Measurements from ENCODE around the gene OTULIN.

DNA sequence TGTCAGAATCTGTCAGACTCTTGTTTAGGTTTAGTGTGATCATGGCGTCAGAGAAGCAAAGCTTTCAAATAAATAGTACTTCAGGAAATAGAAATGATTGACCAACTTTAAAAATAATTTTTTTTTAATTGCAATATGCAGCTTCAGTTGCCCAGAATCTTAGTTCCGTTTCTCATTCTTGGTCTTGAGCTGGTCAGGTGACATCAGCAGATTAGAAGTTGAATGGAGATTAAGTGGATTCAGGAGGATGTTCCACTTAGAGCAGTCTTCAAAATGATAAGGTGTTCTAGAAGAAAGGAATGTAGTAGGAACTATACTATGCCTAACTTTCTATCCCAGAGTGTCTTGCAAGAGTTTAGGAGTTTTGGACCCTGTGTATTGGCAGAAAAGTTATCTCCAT, 30.6 kb downstream of the OTULIN start:
- TF ChIP-seq POLR2A (IDR thresholded peaks at IDR 0.05; ENCODE audit: extremely low read depth, insufficient read length): no peak
- TF ChIP-seq, protein P1, sequence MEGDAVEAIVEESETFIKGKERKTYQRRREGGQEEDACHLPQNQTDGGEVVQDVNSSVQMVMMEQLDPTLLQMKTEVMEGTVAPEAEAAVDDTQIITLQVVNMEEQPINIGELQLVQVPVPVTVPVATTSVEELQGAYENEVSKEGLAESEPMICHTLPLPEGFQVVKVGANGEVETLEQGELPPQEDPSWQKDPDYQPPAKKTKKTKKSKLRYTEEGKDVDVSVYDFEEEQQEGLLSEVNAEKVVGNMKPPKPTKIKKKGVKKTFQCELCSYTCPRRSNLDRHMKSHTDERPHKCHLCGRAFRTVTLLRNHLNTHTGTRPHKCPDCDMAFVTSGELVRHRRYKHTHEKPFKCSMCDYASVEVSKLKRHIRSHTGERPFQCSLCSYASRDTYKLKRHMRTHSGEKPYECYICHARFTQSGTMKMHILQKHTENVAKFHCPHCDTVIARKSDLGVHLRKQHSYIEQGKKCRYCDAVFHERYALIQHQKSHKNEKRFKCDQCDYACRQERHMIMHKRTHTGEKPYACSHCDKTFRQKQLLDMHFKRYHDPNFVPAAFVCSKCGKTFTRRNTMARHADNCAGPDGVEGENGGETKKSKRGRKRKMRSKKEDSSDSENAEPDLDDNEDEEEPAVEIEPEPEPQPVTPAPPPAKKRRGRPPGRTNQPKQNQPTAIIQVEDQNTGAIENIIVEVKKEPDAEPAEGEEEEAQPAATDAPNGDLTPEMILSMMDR (IDR thresholded peaks at IDR 0.05; ENCODE audit: low read depth, low read length): no peak
